Nephron (organoid): ENCODE measurements around the gene DIDO1.
"Not testable (repeated sequence)": the region's sequence is repeated elsewhere in the genome, so short reads cannot be mapped to it uniquely, and the experiment has no call there.

ENCODE experiments used
- H3K27ac Mint-ChIP-seq, 3 experiments: 2 replicates each; pipeline ENCODE4 v1.8.0; 2020; ENCODE audit warnings: mixed read lengths in 3 of 3, mild to moderate bottlenecking in 2 of 3, moderate library complexity in 1 of 3
- H3K27me3 Mint-ChIP-seq: 2 replicates; pipeline ENCODE4 v1.8.0; 2021; ENCODE audit warnings: low read depth, mild to moderate bottlenecking, moderate library complexity, mixed read lengths
- H3K36me3 Mint-ChIP-seq: 2 replicates; pipeline ENCODE4 v1.8.0; 2020; ENCODE audit warnings: low read depth, mixed read lengths
- H3K4me1 Mint-ChIP-seq: 2 replicates; pipeline ENCODE4 v1.8.0; 2020; ENCODE audit warnings: mixed read lengths
- H3K4me3 Mint-ChIP-seq, 3 experiments: 2 replicates each; pipeline ENCODE4 v1.8.0; 2020; ENCODE audit warnings: mild to moderate bottlenecking in 3 of 3, mixed read lengths in 3 of 3, moderate library complexity in 2 of 3
- H3K9me3 Mint-ChIP-seq: 2 replicates; pipeline ENCODE4 v1.8.0; 2020; ENCODE audit warnings: mixed read lengths
- CTCF ChIP-seq, 3 experiments: fragments of 200-600 bp; sonication (generic); IDR thresholded peaks; one replicate each; pipeline ENCODE4 v1.5.0; 2021; ENCODE audit warnings: antibody characterized with exemption in 3 of 3; ENCODE audit not compliant: unreplicated experiment in 3 of 3

Gene DIDO1

GRCh38 chr20:62874964-62875344, 51.4 kb downstream of the DIDO1 start:
- peak overlapping the region; percentile 26 to 74 (median 34) for H3K27ac Mint-ChIP-seq
- peaks cover 33% of the 10 kb centered on the region for H3K4me1 Mint-ChIP-seq
- no peaks in the 10 kb centered on the region for H3K9me3 Mint-ChIP-seq
- peak overlapping the region in 2 of 3 experiments; percentile 66 to 75 for H3K4me3 Mint-ChIP-seq
- H3K36me3 Mint-ChIP-seq = peaks cover 7% of the 10 kb centered on the region
- H3K27me3 Mint-ChIP-seq = no peaks in the 10 kb centered on the region
- no peak for TF ChIP-seq CTCF (IDR thresholded peaks at IDR 0.05; ENCODE audit: unreplicated experiment in 3 of 3)

GRCh38 chr20:62873681-62874031, 52.6 kb downstream of the DIDO1 start:
- not testable (repeated sequence) for H3K27me3 Mint-ChIP-seq, H3K4me3 Mint-ChIP-seq, H3K9me3 Mint-ChIP-seq, H3K36me3 Mint-ChIP-seq
- TF ChIP-seq CTCF (IDR thresholded peaks at IDR 0.05; ENCODE audit: unreplicated experiment in 3 of 3) = peak; percentile 41 to 62 (median 50)
- Mint-ChIP-seq H3K27ac (peak overlapping the region in 1 of 3 experiments; percentile 26), H3K4me1 (peaks cover 33% of the 10 kb centered on the region)

GRCh38 chr20:62873280-62873679, 53.0 kb downstream of the DIDO1 start:
- H3K27me3 Mint-ChIP-seq = peaks cover under 1% of the 10 kb centered on the region
- H3K9me3 Mint-ChIP-seq = peaks cover 3% of the 10 kb centered on the region
- H3K36me3 Mint-ChIP-seq = peaks cover 7% of the 10 kb centered on the region
- H3K27ac Mint-ChIP-seq = peak overlapping the region in 1 of 3 experiments; percentile 26
- H3K4me1 Mint-ChIP-seq = peaks cover 33% of the 10 kb centered on the region
- no peak overlapping the region for H3K4me3 Mint-ChIP-seq
- no peak for TF ChIP-seq CTCF (IDR thresholded peaks at IDR 0.05; ENCODE audit: unreplicated experiment in 3 of 3)

- Mint-ChIP-seq H3K27me3 (peaks cover 4% of the 10 kb centered on the region), H3K9me3 (peaks cover 3% of the 10 kb centered on the region), H3K36me3 (peaks cover 4% of the 10 kb centered on the region), H3K27ac (peak overlapping the region in 2 of 3 experiments; percentile 26 to 62), H3K4me1 (peaks cover 33% of the 10 kb centered on the region), H3K4me3 (no peak overlapping the region)
- no peak for TF ChIP-seq CTCF (IDR thresholded peaks at IDR 0.05; ENCODE audit: unreplicated experiment in 3 of 3)
Observed at GRCh38 chr20:62872862-62873261, 53.4 kb downstream of the DIDO1 start.

GRCh38 chr20:62872184-62872847, 54.0 kb downstream of the DIDO1 start:
- Mint-ChIP-seq H3K27me3 (peaks cover 4% of the 10 kb centered on the region), H3K4me1 (peaks cover 28% of the 10 kb centered on the region), H3K9me3 (peaks cover 3% of the 10 kb centered on the region), H3K36me3 (peaks cover 4% of the 10 kb centered on the region), H3K4me3 (no peak overlapping the region), H3K27ac (no peak overlapping the region)
- no peak for TF ChIP-seq CTCF (IDR thresholded peaks at IDR 0.05; ENCODE audit: unreplicated experiment in 3 of 3)

- Mint-ChIP-seq H3K4me1 (peaks cover 17% of the 10 kb centered on the region), H3K9me3 (peaks cover 12% of the 10 kb centered on the region), H3K4me3 (no peak overlapping the region), H3K36me3 (peaks cover 3% of the 10 kb centered on the region), H3K27ac (no peak overlapping the region), H3K27me3 (peaks cover 14% of the 10 kb centered on the region)
- no peak for TF ChIP-seq CTCF (IDR thresholded peaks at IDR 0.05; ENCODE audit: unreplicated experiment in 3 of 3)
Observed at GRCh38 chr20:62864207-62864606, 62.1 kb downstream of the DIDO1 start.
